A673 (cell line): ENCODE results near the gene TOMM22.

ENCODE experiments used
- EZH2 ChIP-seq: fragments of 200-600 bp; sonication (generic); IDR thresholded peaks from 2 replicates; pipeline ENCODE4 v1.6.1; 2017; ENCODE audit warnings: borderline replicate concordance, low read depth, mild to moderate bottlenecking, mixed read lengths, antibody characterized with exemption, low read length; ENCODE audit not compliant: poor library complexity, severe bottlenecking
- TF ChIP-seq, protein P1 (sequence below): fragments of 300-800, 200-600 bp; sonication (generic); conservative IDR thresholded peaks from 2 replicates; pipeline ENCODE4 v1.5.1; 2017; ENCODE audit warnings: low read depth, mild to moderate bottlenecking, antibody characterized with exemption, low read length, moderate library complexity, mixed read lengths

DNA sequence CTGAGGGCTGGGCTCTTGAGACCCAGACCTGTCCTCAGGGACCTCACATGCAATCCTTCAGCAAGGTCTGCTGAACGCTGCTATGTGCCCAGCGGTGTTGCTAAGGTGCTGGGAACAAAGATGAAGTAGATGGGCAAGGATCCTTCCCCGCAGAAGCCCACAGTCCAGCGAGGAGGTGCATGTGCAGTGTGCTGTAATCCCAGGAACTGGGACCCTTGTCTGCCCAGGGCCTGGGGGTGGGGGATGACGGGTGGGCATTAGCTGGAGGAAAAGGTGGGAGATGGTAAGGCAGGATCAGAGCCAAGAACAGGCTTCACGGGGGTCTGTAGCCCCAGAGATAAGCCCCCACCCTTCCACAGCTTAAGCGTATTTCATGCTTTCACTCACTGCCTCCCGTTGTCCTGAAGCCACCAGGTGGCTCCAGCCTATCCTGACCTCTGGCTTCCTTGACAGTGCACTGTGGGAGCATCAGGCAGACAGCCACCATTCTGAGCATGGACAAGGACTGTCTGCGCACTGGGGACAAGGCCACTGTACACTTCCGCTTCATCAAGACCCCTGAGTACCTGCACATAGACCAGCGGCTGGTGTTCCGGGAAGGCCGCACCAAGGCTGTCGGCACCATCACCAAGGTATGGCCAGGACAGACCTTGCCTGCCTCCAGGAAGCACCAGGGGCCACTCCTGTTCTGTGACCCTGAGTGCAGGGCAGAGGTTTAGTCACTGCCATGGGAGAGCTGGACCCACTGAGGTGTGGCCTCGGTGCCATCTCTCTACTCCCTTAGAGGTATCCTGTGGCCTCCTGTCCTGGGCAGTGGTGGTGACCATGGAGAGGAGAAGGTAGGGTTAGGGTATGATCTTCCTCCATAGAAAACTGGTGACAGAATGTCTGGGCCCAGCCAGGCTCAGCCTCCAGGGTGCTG is 46.0 kb downstream of the TOMM22 start:
- TF ChIP-seq, protein P1, sequence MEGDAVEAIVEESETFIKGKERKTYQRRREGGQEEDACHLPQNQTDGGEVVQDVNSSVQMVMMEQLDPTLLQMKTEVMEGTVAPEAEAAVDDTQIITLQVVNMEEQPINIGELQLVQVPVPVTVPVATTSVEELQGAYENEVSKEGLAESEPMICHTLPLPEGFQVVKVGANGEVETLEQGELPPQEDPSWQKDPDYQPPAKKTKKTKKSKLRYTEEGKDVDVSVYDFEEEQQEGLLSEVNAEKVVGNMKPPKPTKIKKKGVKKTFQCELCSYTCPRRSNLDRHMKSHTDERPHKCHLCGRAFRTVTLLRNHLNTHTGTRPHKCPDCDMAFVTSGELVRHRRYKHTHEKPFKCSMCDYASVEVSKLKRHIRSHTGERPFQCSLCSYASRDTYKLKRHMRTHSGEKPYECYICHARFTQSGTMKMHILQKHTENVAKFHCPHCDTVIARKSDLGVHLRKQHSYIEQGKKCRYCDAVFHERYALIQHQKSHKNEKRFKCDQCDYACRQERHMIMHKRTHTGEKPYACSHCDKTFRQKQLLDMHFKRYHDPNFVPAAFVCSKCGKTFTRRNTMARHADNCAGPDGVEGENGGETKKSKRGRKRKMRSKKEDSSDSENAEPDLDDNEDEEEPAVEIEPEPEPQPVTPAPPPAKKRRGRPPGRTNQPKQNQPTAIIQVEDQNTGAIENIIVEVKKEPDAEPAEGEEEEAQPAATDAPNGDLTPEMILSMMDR = no peak
- no peak for TF ChIP-seq EZH2
